ENCODE measurements around the gene KRTAP3-3. TPM values are rescaled to one million over a fixed set of nuclear protein-coding genes. Genes with fewer than 3 reads are reported as not detected.

Gene KRTAP3-3
- total and polyA plus RNA-seq, 2 of the 4 experiments (the other 2 are of a cell fraction) = not detected

- Histone ChIP-seq H4K20me1 (ENCODE audit: insufficient read depth, low read length) (no peaks in the 10 kb centered on the region), H2AFZ (replicated peaks; ENCODE audit: low read length, poor library complexity) (no peak overlapping the region), H3K4ac (ENCODE audit: low read depth, low read length) (no peak overlapping the region), H2BK5ac (ENCODE audit: low read depth, low read length, poor library complexity, severe bottlenecking) (no peak overlapping the region), H3K14ac (replicated peaks; ENCODE audit: low read depth, low read length) (no peak overlapping the region), H3K27ac (ENCODE audit: insufficient read depth, low read length) (no peak overlapping the region), H4K5ac (ENCODE audit: low read depth, low read length) (no peak overlapping the region), H2BK20ac (ENCODE audit: low read depth, low read length) (no peak overlapping the region), H3K36me3 (ENCODE audit: control insufficient read depth, insufficient read depth, low read length) (no peaks in the 10 kb centered on the region), H3K4me2 (ENCODE audit: low read depth, low read length) (no peak overlapping the region), H3K18ac (ENCODE audit: low read depth, low read length) (no peak overlapping the region), H3K4me3 (ENCODE audit: insufficient read depth, low read depth, low read length) (no peak overlapping the region), H3K4me1 (ENCODE audit: control insufficient read depth, insufficient read depth, low read length) (no peaks in the 10 kb centered on the region), H3K9ac (ENCODE audit: low read depth, low read length) (no peak overlapping the region), H2BK120ac (ENCODE audit: low read depth, low read length) (no peak overlapping the region), H3K79me1 (ENCODE audit: low read depth in 1 of 2, low read length in 2 of 2) (no peaks in the 10 kb centered on the region), H2AK5ac (ENCODE audit: low read depth, low read length) (no peak overlapping the region), H4K8ac (ENCODE audit: low read depth in 2 of 2, low read length in 2 of 2) (no peak overlapping the region), H3K56ac (ENCODE audit: extremely low read depth, insufficient read depth, low read length) (no peak overlapping the region), H4K91ac (ENCODE audit: insufficient read depth, low read depth, low read length) (no peak overlapping the region), H3K27me3 (ENCODE audit: control insufficient read depth, insufficient read depth, low read length) (no peaks in the 10 kb centered on the region), H3K23ac (ENCODE audit: low read depth, low read length) (no peak overlapping the region), H2AK9ac (replicated peaks; ENCODE audit: low read depth, low read length, poor library complexity) (no peak overlapping the region), H2BK15ac (ENCODE audit: low read depth, low read length) (no peak overlapping the region), H3K9me1 (ENCODE audit: insufficient read depth, low read length) (no peaks in the 10 kb centered on the region), H3K9me3 (ENCODE audit: control insufficient read depth, insufficient read depth, low read length) (no peaks in the 10 kb centered on the region)
- POLR2A ChIA-PET (ENCODE audit: unreplicated experiment) = no interaction called here
- BruUV-seq (replicated peaks) = no TSS peak
- dilution Hi-C loops (cut with HindIII; ENCODE audit: low sequenced_read_pairs, unreplicated experiment) (no loop called here), intact Hi-C loops (cut with micrococcal nuclease) (no loop called here), in situ Hi-C loops (cut with MboI; ENCODE audit: low sequenced_read_pairs) (no loop called here)
- DNase-seq (no peak), ATAC-seq (ENCODE audit: low read depth) (no peak)
- WGBS, 2 experiments (ENCODE audit: extremely low coverage in 2 of 2, insufficient read length in 1 of 2) = 35% methylated on average over 2 of the region's 2 CpGs; no CpG with 5 or more reads in 1 of the 2 experiments
- TF ChIP-seq RFX5 (IDR thresholded peaks at IDR 0.05; ENCODE audit: low read depth, low read length) (no peak), NFE2L2 (IDR thresholded peaks at IDR 0.05; ENCODE audit: low read depth, low read length) (no peak), RCOR1 (IDR thresholded peaks at IDR 0.05; ENCODE audit: insufficient replicate concordance, low read length) (no peak), BHLHE40 (IDR thresholded peaks at IDR 0.05; ENCODE audit: low read depth, low read length) (no peak), CHD1 (IDR thresholded peaks at IDR 0.05; ENCODE audit: low read depth, low read length) (no peak), CEBPB (IDR thresholded peaks at IDR 0.05; ENCODE audit: low read depth, low read length) (no peak), MXI1 (IDR thresholded peaks at IDR 0.05; ENCODE audit: borderline replicate concordance, low read depth, low read length) (no peak), FOS (IDR thresholded peaks at IDR 0.05; ENCODE audit: low read depth, low read length) (no peak), RAD21 (IDR thresholded peaks at IDR 0.05; ENCODE audit: low read length) (no peak), SMC3 (IDR thresholded peaks at IDR 0.05; ENCODE audit: low read depth, low read length) (no peak), MAZ (IDR thresholded peaks at IDR 0.05; ENCODE audit: borderline replicate concordance, low read depth, low read length) (no peak), ELK1 (IDR thresholded peaks at IDR 0.05; ENCODE audit: borderline replicate concordance, low read depth, low read length) (no peak), MAFK (IDR thresholded peaks at IDR 0.05; ENCODE audit: low read depth, low read length) (no peak), CTCF (conservative IDR thresholded peaks at IDR 0.05; ENCODE audit: low read depth, low read length) (no peak), USF2 (IDR thresholded peaks at IDR 0.05; ENCODE audit: low read depth, low read length) (no peak)
- CTCF ChIA-PET = no interaction called here
These were observed 3.4 kb upstream of the KRTAP3-3 start for GRCh38 chr17:40997361-40997760.
